Activated CD4-positive, alpha-beta T cell treated with anti-CD3 and anti-CD28 coated beads for 36 hours (primary cell): ENCODE results near the gene YBEY. TPM values are rescaled to one million over a fixed set of nuclear protein-coding genes. Genes with fewer than 3 reads are reported as not detected.

Experiments
- ATAC-seq: fragments of 200-7000 bp; cut with Tn5 transposase; one replicate; pipeline ENCODE4 v1.10.0; 2021; ENCODE audit warnings: mild to moderate bottlenecking, moderate library complexity
- CTCF ChIA-PET: fragments of 350-600 bp; sonication (Branson Sonifier 250); formaldehyde crosslinking; loops from one replicate; lab custom pipeline; 2021; ENCODE audit warnings: antibody characterized with exemption; lab: Charles Lee
- POLR2A ChIA-PET: fragments of 350-600 bp; sonication (Branson Sonifier 250); formaldehyde crosslinking; loops from one replicate; lab custom pipeline; 2021; ENCODE audit warnings: antibody characterized with exemption, inconsistent platforms; lab: Charles Lee
- DNase-seq: peaks from one replicate; pipeline ENCODE4 v3.0.0-alpha.2; 2020
- H3K27ac Mint-ChIP-seq: one replicate; pipeline ENCODE4 v1.8.0; 2021; ENCODE audit warnings: mixed read lengths
- H3K27me3 Mint-ChIP-seq: one replicate; pipeline ENCODE4 v1.8.0; 2021; ENCODE audit warnings: mixed read lengths
- H3K36me3 Mint-ChIP-seq: one replicate; pipeline ENCODE4 v1.8.0; 2021; ENCODE audit warnings: low read depth, mixed read lengths
- H3K4me1 Mint-ChIP-seq: one replicate; pipeline ENCODE4 v1.8.0; 2021; ENCODE audit warnings: mixed read lengths
- H3K4me3 Mint-ChIP-seq: one replicate; pipeline ENCODE4 v1.8.0; 2021; ENCODE audit warnings: mild to moderate bottlenecking, moderate library complexity, mixed read lengths
- H3K9me3 Mint-ChIP-seq: one replicate; pipeline ENCODE4 v1.8.0; 2021; ENCODE audit warnings: low read depth, mixed read lengths
- intact Hi-C, 2 experiments: fragments of 100-400 bp; cut with DNase I in 1 of 2; cut with micrococcal nuclease in 1 of 2; formaldehyde crosslinking; loops; one replicate each; pipeline versions ENCODE4 v1.14.2 to v1.15.1; 2022 to 2024; cut with DNase I, micrococcal nuclease
- total RNA-seq, 2 experiments: library from RNA; stranded (reverse); gene quantifications; one replicate each; pipeline ENCODE4 v1.2.3, GENCODE V29; 2021

The YBEY gene
- total RNA-seq, 2 experiments from 2014 or later = 16.9 to 20.6 TPM

GRCh38 chr21:46334351-46335140, 48.4 kb downstream of the YBEY start:
- no peak overlapping the region for H3K4me3 Mint-ChIP-seq
- no peaks in the 10 kb centered on the region for H3K27me3 Mint-ChIP-seq
- intact Hi-C loops = no loop called here
- ChIA-PET POLR2A (interaction anchor here (0.7 kb wide), 1 partner anchor 9 kb away, joined by 3 read pairs; no protein-coding TSS in a partner anchor), CTCF (interaction anchor here (1.2 kb wide), 1 partner anchor 9 kb away, joined by 4 read pairs; no protein-coding TSS in a partner anchor)
- peaks cover 49% of the 10 kb centered on the region for H3K36me3 Mint-ChIP-seq
- no peaks in the 10 kb centered on the region for H3K4me1 Mint-ChIP-seq
- ATAC-seq (no peak), DNase-seq (no peak)
- no peaks in the 10 kb centered on the region for H3K9me3 Mint-ChIP-seq
- no peak overlapping the region for H3K27ac Mint-ChIP-seq

- POLR2A ChIA-PET = no interaction called here
- DNase-seq (no peak), ATAC-seq (no peak)
- Mint-ChIP-seq H3K9me3 (no peaks in the 10 kb centered on the region), H3K4me1 (no peaks in the 10 kb centered on the region), H3K4me3 (no peak overlapping the region), H3K27ac (no peak overlapping the region), H3K36me3 (peaks cover 54% of the 10 kb centered on the region), H3K27me3 (no peaks in the 10 kb centered on the region)
- CTCF ChIA-PET = no interaction called here
- intact Hi-C loops = no loop called here
Measured at GRCh38 chr21:46336603-46337002, 50.5 kb downstream of the YBEY start.

DNA sequence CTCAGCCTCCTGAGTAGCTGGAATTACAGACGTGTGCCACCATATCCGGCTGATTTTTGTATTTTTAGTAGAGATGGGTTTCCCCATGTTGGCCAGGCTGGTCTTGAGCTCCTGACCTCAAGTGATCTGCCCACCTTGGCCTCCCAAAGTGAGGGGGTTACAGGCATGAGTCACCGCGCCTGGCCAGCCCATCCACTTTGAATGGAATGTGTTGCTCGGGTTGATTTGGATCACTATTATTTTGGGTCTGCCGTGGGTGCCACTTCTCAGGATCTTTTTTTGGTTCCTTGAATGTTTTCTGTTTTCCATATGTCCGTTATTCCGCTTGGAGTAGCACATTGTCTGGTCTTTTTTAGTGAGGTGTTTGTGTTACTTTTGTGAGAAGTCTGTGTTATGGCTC, 54.9 kb downstream of the YBEY start:
- Mint-ChIP-seq H3K27ac (no peak overlapping the region), H3K4me3 (no peak overlapping the region), H3K27me3 (no peaks in the 10 kb centered on the region), H3K4me1 (peaks cover 2% of the 10 kb centered on the region), H3K9me3 (no peaks in the 10 kb centered on the region), H3K36me3 (peaks cover 44% of the 10 kb centered on the region)
- no peak for DNase-seq
- intact Hi-C loops = no loop called here
- CTCF ChIA-PET = no interaction called here
- POLR2A ChIA-PET = no interaction called here
- no peak for ATAC-seq

DNA sequence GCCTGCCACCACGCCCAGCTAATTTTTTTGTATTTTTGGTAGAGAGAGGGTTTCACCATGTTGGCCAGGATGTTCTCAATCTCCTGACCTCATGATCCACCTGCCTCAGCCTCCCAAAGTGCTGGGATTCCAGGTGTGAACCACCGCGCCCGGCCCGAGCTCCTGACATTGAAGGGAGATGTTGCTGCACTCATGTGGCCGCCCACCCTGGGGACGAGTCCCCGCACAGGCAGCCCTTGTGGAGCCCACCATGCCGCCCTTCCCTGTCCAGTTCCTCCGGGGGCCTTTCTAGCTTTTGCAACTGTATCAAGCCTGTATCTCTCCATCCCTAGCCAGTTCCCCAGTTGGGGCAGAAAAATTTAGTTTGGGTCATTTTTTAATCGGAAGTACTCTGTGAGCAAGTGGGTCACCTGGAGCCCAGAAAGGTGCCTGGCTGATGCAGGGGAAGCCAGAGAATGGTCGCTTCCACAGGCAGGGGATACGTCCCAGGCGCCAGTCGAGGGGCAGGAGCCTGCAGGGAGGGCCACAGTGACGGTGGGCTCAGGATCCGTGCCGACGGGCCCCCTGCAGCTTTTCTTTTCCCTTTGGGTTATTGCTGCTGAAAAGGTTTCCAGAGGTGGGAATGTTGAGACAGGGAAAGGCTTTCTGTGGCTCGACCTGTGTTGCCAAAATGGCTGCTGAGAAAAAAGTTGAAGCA, 58.2 kb downstream of the YBEY start:
- peaks cover 34% of the 10 kb centered on the region for H3K36me3 Mint-ChIP-seq

DNA sequence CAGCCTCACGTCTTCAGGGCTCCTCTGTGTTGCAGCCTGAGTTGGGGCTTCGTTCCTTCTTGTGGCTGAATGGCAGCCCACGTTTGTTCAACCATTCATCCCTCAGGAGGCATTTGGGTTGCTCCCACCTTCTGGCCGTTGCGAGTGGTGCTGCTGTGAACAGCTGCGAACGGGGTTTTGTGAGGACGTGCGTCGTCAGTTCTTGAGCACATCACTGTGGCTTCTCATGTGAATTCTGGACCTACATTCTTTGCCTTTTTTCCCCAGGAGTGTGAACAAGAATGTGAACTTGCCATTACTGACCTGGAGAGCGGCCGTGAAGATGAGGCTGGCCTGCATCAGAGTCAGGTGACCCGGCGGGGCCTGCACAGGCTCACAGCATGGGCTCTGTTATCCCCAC, 59.7 kb downstream of the YBEY start:
- ATAC-seq (no peak), DNase-seq (no peak)
- Mint-ChIP-seq H3K27me3 (no peaks in the 10 kb centered on the region), H3K4me3 (no peak overlapping the region), H3K9me3 (no peaks in the 10 kb centered on the region), H3K27ac (no peak overlapping the region), H3K4me1 (peaks cover 2% of the 10 kb centered on the region), H3K36me3 (peaks cover 34% of the 10 kb centered on the region)
- intact Hi-C loops = no loop called here
- CTCF ChIA-PET = no interaction called here
- POLR2A ChIA-PET = no interaction called here

More for the DNA sequence above, 58.2 kb downstream of the YBEY start:
- Mint-ChIP-seq H3K27me3 (no peaks in the 10 kb centered on the region), H3K27ac (no peak overlapping the region), H3K4me1 (peaks cover 2% of the 10 kb centered on the region), H3K9me3 (no peaks in the 10 kb centered on the region), H3K4me3 (no peak overlapping the region)
- intact Hi-C loops = no loop called here
- DNase-seq = no peak
- ChIA-PET CTCF (no interaction called here), POLR2A (no interaction called here)
- ATAC-seq = no peak

GRCh38 chr21:46346296-46347202, 60.4 kb downstream of the YBEY start:
- intact Hi-C loops = no loop called here
- DNase-seq = no peak
- Mint-ChIP-seq H3K4me1 (peaks cover 2% of the 10 kb centered on the region), H3K27me3 (no peaks in the 10 kb centered on the region), H3K27ac (no peak overlapping the region), H3K36me3 (peaks cover 38% of the 10 kb centered on the region), H3K4me3 (no peak overlapping the region), H3K9me3 (no peaks in the 10 kb centered on the region)
- POLR2A ChIA-PET = no interaction called here
- no peak for ATAC-seq
- CTCF ChIA-PET = no interaction called here

DNA sequence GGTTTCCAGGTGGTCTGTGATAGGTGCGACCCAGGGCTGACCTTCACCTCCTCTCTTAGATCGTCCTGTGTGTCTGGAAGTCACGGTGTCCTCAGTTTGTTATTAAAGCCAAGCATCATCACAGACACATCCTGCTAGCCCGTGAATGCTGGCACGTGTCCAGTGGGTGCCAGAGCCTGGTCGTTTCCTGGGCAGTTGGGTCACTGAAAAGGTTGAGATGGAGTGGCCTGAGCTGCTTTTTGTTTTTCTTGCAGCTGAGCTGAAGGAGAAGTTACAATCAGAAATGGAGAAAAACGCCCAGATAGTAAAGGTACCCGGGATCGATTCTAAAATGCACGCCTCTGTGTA, 61.0 kb downstream of the YBEY start:
- Mint-ChIP-seq H3K9me3 (no peaks in the 10 kb centered on the region), H3K4me1 (peaks cover 2% of the 10 kb centered on the region), H3K36me3 (peaks cover 38% of the 10 kb centered on the region), H3K27ac (no peak overlapping the region), H3K27me3 (no peaks in the 10 kb centered on the region), H3K4me3 (no peak overlapping the region)
- ATAC-seq (no peak), DNase-seq (no peak)
- intact Hi-C loops = no loop called here
- POLR2A ChIA-PET = no interaction called here
- CTCF ChIA-PET = no interaction called here

Other genes starting within 250 kb of the YBEY start
- 1 to 10 TPM; 3.3 to 3.4 TPM for gene COL6A2, start 188.2 kb upstream of the YBEY start, total RNA-seq
- gene FTCD, start 130.8 kb upstream of the YBEY start, total RNA-seq = under 1 TPM; 0.16 to 0.23 TPM
- 10 to 100 TPM in 1 of 2 experiments, 1 to 10 TPM in 1; 8.1 to 13.0 TPM for gene SPATC1L, start 101.9 kb upstream of the YBEY start, total RNA-seq
- 10 to 100 TPM; 14.1 to 21.3 TPM for gene LSS, start 57.6 kb upstream of the YBEY start, total RNA-seq
- 100 to 1,000 TPM in 1 of 2 experiments, 10 to 100 TPM in 1; 71.1 to 106 TPM for gene MCM3AP, start 731 bp upstream of the YBEY start, total RNA-seq
- 10 to 100 TPM; 27.4 to 33.0 TPM for gene C21orf58, start 37.5 kb downstream of the YBEY start, total RNA-seq
- gene PCNT, start 37.8 kb downstream of the YBEY start, total RNA-seq = 10 to 100 TPM; 46.5 to 47.7 TPM
- 10 to 100 TPM; 25.2 to 27.7 TPM for gene DIP2A, start 172.5 kb downstream of the YBEY start, total RNA-seq